Right lung (tissue), 5 donors: ENCODE measurements around the gene SHC2. TPM values are rescaled to one million over a fixed set of nuclear protein-coding genes. Genes with fewer than 3 reads are reported as not detected.
"Not testable (repeated sequence)": the region's sequence is repeated elsewhere in the genome, so short reads cannot be mapped to it uniquely, and the experiment has no call there.

ENCODE experiments used
- DNase-seq, 2 donors: peaks; one replicate each; pipeline ENCODE4 v3.0.0-alpha.2; 2013
- polyA plus RNA-seq, 5 donors: library from polyadenylated mRNA; unstranded; fragments of 120-200 nt; gene quantifications; one replicate each; pipeline versions ENCODE4 v1.2.1 to v1.2.3, GENCODE V29; 2013; ENCODE audit warnings: inconsistent platforms in 1 of 5, low replicate concordance in 1 of 5; ENCODE audit not compliant: insufficient read length in 5 of 5, insufficient read depth in 1 of 5

SHC2 gene
- polyA plus RNA-seq, 5 donors = 13.3 to 30.9 (median 21.0) TPM

- DNase-seq = not testable (repeated sequence)
Observed at GRCh38 chr19:393560-393959, 67.3 kb downstream of the SHC2 start.

DNA sequence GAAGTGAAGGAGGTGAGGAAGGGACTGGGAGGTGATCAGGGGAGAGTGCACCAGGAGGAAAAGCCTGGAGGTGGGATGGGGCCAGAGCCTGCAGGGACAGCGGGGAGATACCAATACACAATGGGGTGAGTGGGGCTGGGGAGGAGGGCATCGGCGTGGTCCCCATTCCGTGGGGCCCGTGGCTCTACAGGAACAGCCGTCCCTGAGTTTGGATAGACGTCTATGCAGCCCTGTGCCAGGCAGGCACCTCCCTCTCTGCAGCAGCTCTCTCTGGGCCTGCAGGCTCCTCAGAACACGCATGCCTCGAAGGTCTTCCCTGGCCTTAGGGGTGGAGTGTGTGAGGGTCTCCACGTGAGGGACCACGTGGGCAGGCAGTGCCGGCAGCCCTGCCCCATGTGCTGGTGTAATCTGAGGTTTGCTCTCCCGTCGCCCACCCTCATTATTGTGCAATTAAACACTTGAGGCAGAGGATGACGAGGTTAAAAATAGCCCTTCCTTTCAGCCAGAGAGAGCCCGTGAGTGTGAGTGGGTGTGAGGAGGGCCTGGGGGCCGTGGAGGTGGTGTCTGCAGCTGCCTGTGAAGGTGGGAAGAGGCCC lies 68.4 kb downstream of the SHC2 start:
- DNase-seq = no peak

DNA sequence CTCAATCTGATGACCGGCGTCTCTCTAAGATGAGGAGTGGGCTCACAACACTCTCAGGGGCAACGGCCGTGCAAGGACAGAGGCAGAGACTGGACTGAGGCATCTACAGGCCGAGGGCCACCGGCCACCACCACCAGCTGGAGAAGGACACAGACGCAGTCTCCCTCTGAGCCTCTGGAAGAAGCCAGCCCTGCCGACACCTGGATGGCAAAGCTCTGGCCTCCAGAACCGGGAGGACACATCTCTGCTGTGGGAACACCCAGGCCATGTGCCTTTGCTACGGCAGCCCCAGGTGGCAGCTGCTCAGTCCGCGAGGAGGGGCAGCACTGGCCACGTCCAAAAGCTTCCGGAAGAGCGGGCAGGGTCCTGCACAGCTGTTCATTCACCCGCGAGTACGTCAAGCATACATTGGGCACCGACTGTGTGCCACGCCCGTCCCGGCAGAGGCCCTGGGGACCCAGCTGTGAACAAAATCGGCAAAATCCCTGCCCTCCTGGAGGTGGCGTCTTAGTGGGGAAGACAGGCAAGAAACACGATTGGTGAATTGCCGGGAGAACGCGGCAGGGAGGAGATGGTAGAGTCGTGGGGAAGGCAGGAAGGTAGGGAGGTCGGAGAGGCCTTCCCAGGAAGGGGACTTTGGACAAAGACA lies 69.0 kb downstream of the SHC2 start:
- no peak for DNase-seq

DNA sequence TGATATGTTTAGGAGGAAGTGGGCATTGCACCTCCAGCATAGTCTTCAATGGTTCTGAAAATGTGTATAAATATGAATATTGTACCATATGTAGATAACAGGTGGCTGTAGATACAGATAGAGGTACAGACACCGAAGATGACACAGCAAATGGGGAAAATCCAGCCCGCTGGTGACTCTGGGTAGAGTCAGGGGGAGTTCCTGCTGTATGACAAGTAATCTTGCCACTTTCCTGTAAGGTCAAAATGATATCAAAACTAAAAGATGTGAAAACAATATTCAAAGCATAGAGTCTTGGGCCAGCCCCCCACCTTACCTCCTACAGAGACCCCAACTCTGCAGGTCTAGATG lies 69.7 kb downstream of the SHC2 start:
- DNase-seq = no peak

DNA sequence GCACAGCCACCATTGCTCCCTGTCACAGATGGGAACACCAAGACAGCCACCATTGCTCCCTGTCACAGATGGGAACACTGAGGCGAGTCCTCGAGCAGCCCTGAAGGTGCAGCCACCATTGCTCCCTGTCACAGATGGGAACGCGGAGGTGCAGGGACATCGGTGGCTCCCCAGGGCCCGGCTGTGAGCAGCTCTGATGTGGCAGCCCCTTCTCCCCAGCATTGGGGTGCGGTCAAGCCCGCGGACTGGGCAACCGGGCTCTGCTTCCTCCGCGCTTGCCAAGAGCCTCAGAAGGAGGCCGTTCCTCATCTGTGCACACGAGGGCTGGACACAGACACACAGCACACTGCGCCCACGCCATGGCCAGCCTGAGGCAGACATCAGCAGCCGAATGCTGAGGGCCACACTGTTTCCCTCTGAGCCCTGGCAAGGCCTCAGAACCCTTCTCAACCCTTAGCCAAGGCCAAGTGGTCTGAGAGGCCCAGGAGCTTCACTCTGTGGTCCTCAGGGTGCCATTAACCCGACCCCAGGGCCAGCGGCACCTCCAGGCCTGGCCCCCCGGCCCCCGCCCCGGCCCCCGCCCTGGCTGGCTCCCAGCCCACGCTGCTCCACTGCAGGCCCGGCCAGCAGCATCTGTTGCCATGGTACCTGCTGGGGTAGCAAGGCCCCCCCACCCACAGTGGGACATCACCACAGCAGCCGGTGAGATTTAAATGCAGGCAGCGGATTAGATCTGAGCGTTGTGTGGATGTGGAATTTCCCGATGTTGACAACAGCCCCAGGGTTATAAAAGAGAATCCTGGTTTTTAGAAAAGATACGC lies 70.2 kb downstream of the SHC2 start:
- DNase-seq = no peak

- no peak for DNase-seq
Observed at GRCh38 chr19:389935-390289, 70.9 kb downstream of the SHC2 start.

DNA sequence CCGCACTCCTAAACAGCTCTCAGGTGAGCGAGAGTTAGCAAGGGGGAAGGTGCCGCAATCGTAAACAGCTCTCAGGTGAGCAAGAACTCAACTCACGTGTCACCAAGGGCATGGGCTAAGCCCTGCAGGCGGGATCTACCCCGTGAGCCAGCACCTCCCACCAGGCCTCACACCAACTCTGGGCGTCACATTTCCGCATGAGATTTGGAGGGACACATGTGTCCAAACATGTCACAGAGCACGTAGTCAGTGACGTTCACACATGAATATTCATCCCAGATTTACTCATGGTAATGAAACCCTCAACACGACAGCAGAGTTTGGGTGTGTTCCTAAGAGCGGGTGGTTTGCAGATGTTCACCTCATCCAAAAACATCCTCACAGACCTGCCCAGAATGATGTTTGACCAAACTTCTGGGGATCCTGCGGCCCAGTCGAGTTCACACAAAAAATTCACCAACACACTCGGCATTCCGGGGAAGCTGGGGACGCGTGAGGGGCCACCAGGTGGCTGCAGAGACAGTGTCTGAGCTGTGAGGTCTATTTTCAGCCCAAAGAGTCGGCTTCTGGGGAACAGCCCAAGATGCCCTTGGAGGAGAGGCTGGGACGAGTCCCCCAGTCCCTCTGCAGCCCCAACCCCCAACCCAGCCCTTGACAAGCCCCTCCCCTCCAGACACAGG lies 71.4 kb downstream of the SHC2 start:
- DNase-seq = no peak

DNA sequence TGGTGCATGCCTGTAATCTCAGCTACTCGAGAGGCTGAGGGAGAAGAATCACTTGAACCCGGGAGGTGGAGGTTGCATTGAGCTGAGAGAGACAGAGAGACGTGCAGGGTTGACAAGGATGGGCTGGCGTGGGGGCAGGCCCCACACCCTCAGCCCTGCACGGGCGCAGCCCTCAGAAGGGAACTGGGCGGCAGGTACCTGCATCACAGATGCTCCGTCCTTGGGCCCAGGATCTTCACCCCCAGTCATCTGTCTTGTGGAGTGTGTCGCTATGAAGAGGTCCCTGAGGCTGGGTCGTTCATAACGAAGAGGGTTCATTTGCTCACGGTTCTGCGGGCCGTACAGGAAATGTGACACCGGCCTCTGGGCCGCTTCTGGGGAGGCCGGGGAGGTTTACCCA lies 72.1 kb downstream of the SHC2 start:
- DNase-seq = no peak

DNA sequence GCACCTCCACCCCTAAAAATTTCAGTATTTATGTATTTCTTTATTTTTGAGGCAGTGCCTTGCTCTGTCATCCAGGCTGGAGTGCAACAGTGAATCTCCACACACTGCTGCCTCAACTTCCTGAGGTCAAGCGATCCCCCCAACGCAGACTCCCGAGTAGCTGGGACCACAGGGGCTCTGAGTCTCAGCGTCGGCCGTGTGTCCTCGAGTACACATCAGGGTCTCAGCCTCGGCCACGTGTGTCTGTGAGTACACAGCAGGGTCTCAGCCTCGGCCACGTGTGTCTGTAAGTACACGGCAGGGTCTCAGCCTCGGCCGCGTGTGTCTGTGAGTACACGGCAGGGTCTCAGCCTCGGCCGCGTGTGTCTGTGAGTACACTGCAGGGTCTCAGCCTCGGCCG lies 73.1 kb downstream of the SHC2 start:
- DNase-seq = no peak

GRCh38 chr19:386632-387301 lies 74.1 kb downstream of the SHC2 start:
- not testable (repeated sequence) for DNase-seq

GRCh38 chr19:386189-386588 lies 74.6 kb downstream of the SHC2 start:
- not testable (repeated sequence) for DNase-seq

DNA sequence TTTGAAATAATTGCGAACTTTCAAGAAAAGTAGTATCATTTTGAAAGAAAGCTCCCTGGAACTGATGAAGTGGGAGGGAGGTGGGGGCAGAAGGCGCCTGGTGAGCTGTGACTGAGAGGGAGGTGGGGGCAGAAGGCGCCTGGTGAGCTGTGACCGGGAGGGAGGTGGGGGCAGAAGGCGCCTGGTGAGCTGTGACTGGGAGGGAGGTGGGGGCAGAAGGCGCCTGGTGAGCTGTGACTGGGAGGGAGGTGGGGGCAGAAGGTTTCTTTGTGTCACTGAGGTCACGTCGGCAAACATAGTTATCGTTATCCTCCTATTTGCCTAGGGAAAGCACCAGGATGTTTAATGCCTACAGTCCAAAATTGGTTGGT lies 76.0 kb downstream of the SHC2 start:
- no peak for DNase-seq

GRCh38 chr19:383922-384798 lies 76.7 kb downstream of the SHC2 start:
- DNase-seq = no peak

- DNase-seq = no peak
Observed at GRCh38 chr19:383040-383439, 77.8 kb downstream of the SHC2 start.

- DNase-seq = not testable (repeated sequence)
Observed at GRCh38 chr19:382578-382977, 78.3 kb downstream of the SHC2 start.

GRCh38 chr19:381901-382300 lies 78.9 kb downstream of the SHC2 start:
- not testable (repeated sequence) for DNase-seq

DNA sequence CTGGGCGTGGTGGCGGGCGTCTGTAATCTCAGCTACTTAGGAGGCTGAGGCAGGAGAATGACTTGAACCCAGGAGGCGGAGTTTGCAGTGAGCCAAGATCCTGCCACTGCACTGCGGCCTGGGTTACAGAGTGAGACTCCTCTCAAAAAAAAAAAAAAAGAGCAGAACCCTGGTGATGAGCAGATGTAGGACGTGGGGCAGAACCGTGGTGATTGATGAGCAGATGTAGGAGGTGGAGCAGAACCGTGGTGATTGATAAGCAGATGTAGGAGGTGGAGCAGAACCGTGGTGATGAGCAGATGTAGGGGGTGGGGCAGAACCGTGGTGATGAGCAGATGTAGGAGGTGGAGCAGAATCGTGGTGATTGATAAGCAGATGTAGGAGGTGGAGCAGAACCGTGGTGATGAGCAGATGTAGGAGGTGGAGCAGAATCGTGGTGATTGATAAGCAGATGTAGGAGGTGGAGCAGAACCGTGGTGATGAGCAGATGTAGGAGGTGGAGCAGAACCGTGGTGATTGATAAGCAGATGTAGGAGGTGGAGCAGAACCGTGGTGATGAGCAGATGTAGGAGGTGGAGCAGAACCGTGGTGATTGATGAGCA lies 80.1 kb downstream of the SHC2 start:
- not testable (repeated sequence) for DNase-seq

- no peak for DNase-seq
Observed at GRCh38 chr19:379796-380195, 81.0 kb downstream of the SHC2 start.

GRCh38 chr19:378706-379105 lies 82.1 kb downstream of the SHC2 start:
- no peak for DNase-seq

- DNase-seq = no peak
Observed at GRCh38 chr19:377801-378581, 82.8 kb downstream of the SHC2 start.
